AG09309 (cell line): ENCODE measurements around the gene CDK5RAP1.

Experiments
- DNase-seq: peaks from one replicate; pipeline ENCODE4 v3.0.0-alpha.2; 2010; ENCODE audit warnings: low read depth
- H3K4me3 ChIP-seq: 2 replicates; pipeline ENCODE4 v1.5.1; 2011; ENCODE audit warnings: mild to moderate bottlenecking, low read depth, low read length, moderate library complexity; ENCODE audit not compliant: control insufficient read depth
- TF ChIP-seq, protein P1 (sequence below): IDR thresholded peaks from 2 replicates; pipeline ENCODE4 v1.5.1; 2011; ENCODE audit warnings: mild to moderate bottlenecking, low read depth, low read length, inconsistent platforms; ENCODE audit not compliant: insufficient read depth, control insufficient read depth; ENCODE audit errors: missing control alignments

Gene CDK5RAP1

DNA sequence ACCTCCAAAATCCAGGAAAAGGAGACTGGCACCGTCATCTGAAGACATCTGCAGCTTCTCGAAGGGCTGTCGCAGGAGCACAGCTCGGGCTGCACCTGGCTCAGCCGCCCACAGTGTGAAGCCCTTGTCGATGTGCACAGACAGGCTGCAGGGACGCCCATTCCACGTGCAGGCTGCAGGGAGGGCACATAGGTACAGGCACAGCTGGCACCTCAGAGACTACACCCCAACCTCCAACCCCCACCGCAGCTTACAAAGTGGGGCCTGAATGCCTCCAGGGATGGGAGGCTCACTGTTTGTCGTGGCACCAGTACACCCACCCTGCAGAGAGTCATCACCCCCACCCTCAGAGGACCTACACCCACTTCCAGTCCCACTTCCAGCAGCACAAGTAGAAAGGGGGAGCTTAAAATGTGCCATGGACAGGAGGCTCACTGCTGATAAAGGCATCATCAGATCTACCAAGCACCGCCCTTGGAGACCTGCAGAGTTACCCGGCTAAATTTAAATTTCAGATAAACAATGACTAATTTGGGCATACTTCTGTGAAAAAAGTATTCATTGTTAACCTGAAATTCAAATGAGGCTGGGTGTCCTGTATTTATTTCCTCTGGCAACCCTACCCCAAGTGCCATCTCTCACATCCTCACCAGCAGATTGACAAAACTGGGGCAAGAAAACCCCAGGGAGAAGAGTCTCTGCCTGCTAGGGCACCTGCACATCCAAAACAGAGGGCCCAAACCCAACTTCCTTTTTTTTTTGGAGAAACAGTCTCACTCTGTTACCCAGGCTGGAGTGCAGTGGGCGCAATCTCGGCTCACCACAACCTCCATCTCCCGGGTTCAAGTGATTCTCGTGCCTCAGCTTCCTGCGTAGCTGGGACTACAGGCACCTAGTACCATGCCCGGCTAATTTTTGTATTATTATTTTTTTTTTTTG lies 7.7 kb upstream of the CDK5RAP1 start:
- DNase-seq = no peak
- H3K4me3 ChIP-seq = no peak overlapping the region
- TF ChIP-seq, protein P1, sequence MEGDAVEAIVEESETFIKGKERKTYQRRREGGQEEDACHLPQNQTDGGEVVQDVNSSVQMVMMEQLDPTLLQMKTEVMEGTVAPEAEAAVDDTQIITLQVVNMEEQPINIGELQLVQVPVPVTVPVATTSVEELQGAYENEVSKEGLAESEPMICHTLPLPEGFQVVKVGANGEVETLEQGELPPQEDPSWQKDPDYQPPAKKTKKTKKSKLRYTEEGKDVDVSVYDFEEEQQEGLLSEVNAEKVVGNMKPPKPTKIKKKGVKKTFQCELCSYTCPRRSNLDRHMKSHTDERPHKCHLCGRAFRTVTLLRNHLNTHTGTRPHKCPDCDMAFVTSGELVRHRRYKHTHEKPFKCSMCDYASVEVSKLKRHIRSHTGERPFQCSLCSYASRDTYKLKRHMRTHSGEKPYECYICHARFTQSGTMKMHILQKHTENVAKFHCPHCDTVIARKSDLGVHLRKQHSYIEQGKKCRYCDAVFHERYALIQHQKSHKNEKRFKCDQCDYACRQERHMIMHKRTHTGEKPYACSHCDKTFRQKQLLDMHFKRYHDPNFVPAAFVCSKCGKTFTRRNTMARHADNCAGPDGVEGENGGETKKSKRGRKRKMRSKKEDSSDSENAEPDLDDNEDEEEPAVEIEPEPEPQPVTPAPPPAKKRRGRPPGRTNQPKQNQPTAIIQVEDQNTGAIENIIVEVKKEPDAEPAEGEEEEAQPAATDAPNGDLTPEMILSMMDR = no peak

DNA sequence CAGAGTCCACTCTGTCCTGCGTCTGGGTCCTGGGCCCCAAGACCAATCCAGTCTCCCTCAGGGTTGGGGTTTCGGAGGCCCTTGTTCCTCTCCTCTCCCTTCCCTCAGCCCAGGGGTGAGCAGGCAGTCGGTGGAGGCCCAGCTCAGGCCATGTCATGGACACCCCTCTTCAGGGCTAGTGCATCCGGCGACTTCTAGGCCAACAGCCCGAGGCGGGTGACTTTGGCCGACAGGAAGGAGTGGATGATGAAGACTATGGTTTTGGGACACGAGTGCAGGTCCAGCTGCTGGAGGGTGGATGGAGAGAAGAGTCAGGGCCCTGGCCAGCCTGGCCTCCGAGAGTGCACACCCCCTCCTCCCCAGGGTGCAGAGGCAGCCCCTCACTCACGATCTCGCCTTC lies 7.0 kb upstream of the CDK5RAP1 start:
- DNase-seq = no peak
- H3K4me3 ChIP-seq = no peak overlapping the region
- TF ChIP-seq, protein P1 = no peak

DNA sequence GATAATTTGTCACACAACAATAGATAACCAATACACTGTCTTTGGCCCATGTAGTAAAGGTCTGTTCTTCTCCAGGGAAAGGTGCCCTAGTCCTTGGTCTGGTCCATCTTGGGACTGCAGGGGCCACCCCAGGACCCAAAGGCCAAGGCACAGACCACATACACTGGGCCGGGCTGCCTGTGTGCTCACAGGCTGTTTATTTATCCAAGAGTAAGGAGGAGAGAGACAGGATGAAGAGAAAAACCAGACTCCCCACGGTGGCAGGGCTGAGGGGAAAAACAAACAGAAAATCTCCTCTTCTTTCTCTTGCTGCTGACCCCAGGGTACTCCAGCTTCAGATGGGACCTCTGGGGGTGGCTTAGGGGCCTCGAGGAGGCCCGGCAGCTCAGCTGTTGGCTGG lies 6.5 kb upstream of the CDK5RAP1 start:
- DNase-seq = no peak
- H3K4me3 ChIP-seq = no peak overlapping the region
- TF ChIP-seq, protein P1 = no peak

DNA sequence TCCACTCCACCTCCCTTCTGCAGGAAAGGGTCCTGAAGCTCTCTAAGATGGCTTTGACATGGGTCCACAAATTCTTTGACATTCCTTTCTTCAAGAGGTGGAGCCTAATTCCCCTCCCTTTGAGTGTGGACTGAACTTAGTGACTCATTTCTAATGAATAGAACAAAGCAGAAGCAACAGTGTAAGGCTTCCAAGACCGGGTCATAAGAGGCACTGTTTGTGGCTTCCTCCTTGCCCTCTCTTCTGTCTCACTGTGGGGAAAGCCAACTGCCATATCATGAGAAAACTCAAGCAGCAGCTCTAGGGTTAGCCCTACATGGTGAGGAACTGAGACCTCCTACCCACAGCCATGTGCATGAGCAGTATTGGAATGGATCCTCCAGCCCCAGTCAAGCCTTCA lies 5.9 kb upstream of the CDK5RAP1 start:
- DNase-seq = no peak
- TF ChIP-seq, protein P1 = no peak

DNA sequence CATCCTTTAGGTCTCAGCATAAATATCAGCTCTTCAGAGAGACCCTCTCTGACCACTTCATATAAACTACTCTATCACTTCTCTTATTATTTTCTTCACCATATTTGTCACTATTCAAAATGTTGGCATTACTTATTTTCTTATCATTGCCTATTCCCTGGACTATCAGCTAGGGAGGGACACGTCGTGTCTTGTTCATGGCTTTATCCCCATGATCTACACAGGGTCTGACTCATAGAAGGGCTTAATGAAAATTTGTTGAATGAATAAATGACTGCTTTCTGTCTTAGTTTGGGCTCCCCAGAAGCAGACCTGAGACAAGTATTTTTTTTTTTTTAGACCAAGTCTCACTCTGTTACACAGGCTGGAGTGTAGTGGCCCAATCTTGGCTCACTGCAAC lies 3.0 kb upstream of the CDK5RAP1 start:
- TF ChIP-seq, protein P1 = no peak
- no peak overlapping the region for H3K4me3 ChIP-seq
- DNase-seq = no peak

More for the DNA sequence above, 5.9 kb upstream of the CDK5RAP1 start:
- H3K4me3 ChIP-seq = no peak overlapping the region

DNA sequence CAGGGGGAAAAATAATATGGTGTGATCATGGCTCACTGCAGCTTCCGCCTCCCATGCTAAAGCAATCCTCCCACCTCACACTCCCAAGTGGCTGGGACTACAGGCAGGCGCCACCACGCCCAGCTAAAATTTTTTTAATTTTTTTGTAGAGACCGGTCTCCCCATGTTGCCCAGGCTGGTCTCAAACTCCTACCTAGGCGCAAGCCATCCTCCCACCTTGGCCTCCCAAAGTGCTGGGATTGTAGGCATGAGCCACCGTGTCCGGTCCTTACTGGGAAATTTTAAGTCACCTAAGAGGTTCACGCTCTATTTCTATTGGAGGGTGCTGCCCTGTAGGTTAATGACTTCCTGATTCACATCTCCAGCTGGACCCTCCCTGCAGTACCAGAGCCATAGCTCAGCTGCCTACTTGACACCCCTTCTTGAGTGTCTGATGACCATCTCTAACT lies 626 bp upstream of the CDK5RAP1 start:
- DNase-seq = no peak
- TF ChIP-seq, protein P1 = no peak
- H3K4me3 ChIP-seq = peak overlapping the region; percentile 73
